Measurements from ENCODE around the gene SPI1. TPM values are rescaled to one million over a fixed set of nuclear protein-coding genes. Genes with fewer than 3 reads are reported as not detected.
A peak's percentile ranks its signal among the peaks of the same experiment; 100 is the strongest.

The SPI1 gene
- total RNA-seq, 1 donor from 2014 or later = 5.0 TPM

GRCh38 chr11:47357985-47358730 lies 20.2 kb downstream of the SPI1 start:
- DNase-seq = no peak

- no peak for DNase-seq
Observed at GRCh38 chr11:47356998-47357329, 21.4 kb downstream of the SPI1 start.

GRCh38 chr11:47356129-47356997 lies 22.0 kb downstream of the SPI1 start:
- no peak for DNase-seq

- peak; percentile 94 for DNase-seq
Observed at GRCh38 chr11:47355283-47356128, 22.8 kb downstream of the SPI1 start.

GRCh38 chr11:47354913-47355282 lies 23.4 kb downstream of the SPI1 start:
- DNase-seq = peak; percentile 22

GRCh38 chr11:47353978-47354774 lies 24.2 kb downstream of the SPI1 start:
- DNase-seq = no peak

- DNase-seq = no peak
Observed at GRCh38 chr11:47352556-47352955, 25.8 kb downstream of the SPI1 start, which contains the start of gene MYBPC3. Gene MYBPC3 (minus strand): TSS chr11:47352702. CDS start chr11:47352647, 55 bp downstream.

- DNase-seq = no peak
Observed at GRCh38 chr11:47351156-47352126, 26.9 kb downstream of the SPI1 start.

- no peak for DNase-seq
Observed at GRCh38 chr11:47350315-47350714, 28.0 kb downstream of the SPI1 start.

GRCh38 chr11:47349521-47350095 lies 28.7 kb downstream of the SPI1 start:
- no peak for DNase-seq

GRCh38 chr11:47348859-47349258 lies 29.5 kb downstream of the SPI1 start:
- DNase-seq = peak; percentile 55

- DNase-seq = no peak
Observed at GRCh38 chr11:47348131-47348802, 30.1 kb downstream of the SPI1 start.

- no peak for DNase-seq
Observed at GRCh38 chr11:47347137-47347536, 31.2 kb downstream of the SPI1 start.

- no peak for DNase-seq
Observed at GRCh38 chr11:47345890-47346563, 32.3 kb downstream of the SPI1 start.

GRCh38 chr11:47342854-47343253 lies 35.5 kb downstream of the SPI1 start:
- no peak for DNase-seq

GRCh38 chr11:47342036-47342803 lies 36.1 kb downstream of the SPI1 start:
- no peak for DNase-seq

- no peak for DNase-seq
Observed at GRCh38 chr11:47340980-47341775, 37.2 kb downstream of the SPI1 start.
